GM12892 (cell line): ENCODE results near the gene NDRG4. TPM values are rescaled to one million over a fixed set of nuclear protein-coding genes. Genes with fewer than 3 reads are reported as not detected.

Experiments used
- DNase-seq: peaks from one replicate; pipeline ENCODE4 v3.0.0; 2011; ENCODE audit not compliant: insufficient read length
- FAIRE-seq: peaks from 2 replicates; lab custom pipeline; 2011; peaks lifted over from hg19 to GRCh38; lab: Jason Lieb, UNC
- POLR2A ChIP-seq: IDR thresholded peaks from 2 replicates; pipeline ENCODE4 v1.6.1; 2011; ENCODE audit warnings: low read depth, low read length, control low read depth
- POLR2AphosphoS5 ChIP-seq: IDR thresholded peaks from 2 replicates; pipeline ENCODE4 v1.6.1; 2011; ENCODE audit warnings: low read depth, low read length, control low read depth
- TAF1 ChIP-seq: IDR thresholded peaks from 2 replicates; pipeline ENCODE4 v1.6.1; 2011; ENCODE audit warnings: low read depth, mild to moderate bottlenecking, control low read depth, low read length, borderline replicate concordance
- polyA plus RNA-seq: library from polyadenylated mRNA; unstranded; fragments of >200 nt; gene quantifications from one replicate; pipeline ENCODE4 v1.2.1, GENCODE V29; 2012; ENCODE audit warnings: missing spikeins, inconsistent platforms; ENCODE audit not compliant: missing spikeins

Gene NDRG4, protein sequence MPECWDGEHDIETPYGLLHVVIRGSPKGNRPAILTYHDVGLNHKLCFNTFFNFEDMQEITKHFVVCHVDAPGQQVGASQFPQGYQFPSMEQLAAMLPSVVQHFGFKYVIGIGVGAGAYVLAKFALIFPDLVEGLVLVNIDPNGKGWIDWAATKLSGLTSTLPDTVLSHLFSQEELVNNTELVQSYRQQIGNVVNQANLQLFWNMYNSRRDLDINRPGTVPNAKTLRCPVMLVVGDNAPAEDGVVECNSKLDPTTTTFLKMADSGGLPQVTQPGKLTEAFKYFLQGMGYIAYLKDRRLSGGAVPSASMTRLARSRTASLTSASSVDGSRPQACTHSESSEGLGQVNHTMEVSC
- polyA plus RNA-seq, result 0.93 TPM

DNA sequence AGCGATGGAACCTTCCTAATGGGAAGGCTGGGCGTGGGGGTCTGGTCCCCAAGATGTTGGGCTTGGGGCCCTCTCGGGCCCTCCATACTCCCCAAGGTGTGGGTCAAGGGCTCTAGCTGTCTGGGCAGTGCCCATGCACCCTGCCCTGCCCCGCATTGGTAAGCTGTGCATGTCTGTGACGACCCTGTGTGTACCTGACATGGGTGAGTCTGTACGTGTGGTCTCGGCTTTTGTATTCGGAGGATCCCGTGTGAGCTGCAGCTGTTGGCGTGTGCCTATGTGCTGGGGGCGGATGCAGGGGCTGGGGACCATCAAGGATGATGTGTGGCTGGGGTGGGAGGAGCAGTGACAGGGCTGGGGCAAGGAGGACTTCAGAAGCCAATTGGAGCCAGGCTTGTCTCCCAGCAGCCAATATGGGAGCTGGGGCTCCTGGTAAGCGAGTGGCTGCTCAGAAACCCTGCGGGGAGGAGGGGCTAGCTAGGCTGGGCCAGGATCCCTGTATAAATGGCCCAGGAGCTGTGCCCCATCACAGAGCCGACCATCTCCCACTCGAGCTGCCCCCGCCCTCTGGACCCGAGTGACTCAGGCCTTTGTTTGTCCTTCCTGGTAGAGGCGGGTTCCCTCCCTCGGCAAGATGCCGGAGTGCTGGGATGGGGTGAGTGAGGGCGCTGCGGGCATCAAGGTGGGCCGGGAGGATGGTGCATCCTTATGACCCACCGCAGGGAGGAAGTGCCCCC is at the start of gene NDRG4:
Gene NDRG4 (plus strand): TSS at position 529 of the 737 bp plus-strand sequence. CDS start 106 bp downstream, at position 635.
- no peak for TF ChIP-seq POLR2A
- TF ChIP-seq TAF1, result no peak
- no peak for TF ChIP-seq POLR2AphosphoS5
- DNase-seq (peak; percentile 69), FAIRE-seq (peak; percentile 73)

DNA sequence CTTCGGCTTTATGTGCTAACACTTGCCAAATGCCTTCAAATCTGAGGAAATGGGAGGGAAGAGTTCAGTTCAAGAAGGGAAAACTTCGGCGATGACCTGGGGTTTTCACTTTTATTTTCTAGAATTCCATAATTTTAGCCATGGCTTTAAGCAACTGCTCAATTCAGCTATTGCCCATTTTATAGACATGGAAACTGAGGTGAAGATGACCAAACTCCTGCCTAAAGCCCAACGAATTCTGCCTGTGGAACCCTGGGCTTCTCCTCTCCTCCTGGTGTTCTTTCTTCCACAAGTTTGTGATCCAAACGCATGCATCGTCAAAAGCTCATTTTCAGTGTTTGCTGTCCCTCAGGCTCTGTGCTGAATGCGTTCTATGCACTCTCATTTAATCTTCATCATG is 49.4 kb upstream of the NDRG4 start:
- FAIRE-seq, result no peak
- DNase-seq, result no peak
- no peak for TF ChIP-seq POLR2AphosphoS5
- no peak for TF ChIP-seq TAF1
- TF ChIP-seq POLR2A, result no peak

DNA sequence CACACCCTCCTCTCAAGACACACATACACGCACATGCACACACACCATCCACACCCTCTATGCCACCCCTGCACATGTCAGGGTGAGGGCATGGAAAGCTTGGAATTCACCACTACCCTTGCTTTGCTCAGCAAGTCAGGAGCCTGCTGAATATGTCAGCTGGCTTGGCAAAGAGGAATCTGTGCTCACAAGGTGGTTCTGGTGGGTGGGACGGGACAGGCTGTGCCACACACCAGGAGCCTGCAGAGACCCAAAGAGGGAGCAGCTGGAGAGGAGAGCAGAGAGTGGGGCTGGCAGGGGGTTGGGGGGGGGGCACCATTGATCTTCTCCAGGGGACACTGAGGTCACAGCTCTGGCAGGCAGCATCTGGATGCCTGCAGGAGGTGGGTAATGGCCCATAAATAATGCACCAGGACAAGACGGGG is 48.7 kb upstream of the NDRG4 start:
- TF ChIP-seq POLR2A (no peak), TAF1 (no peak), POLR2AphosphoS5 (no peak)
- no peak for FAIRE-seq

DNA sequence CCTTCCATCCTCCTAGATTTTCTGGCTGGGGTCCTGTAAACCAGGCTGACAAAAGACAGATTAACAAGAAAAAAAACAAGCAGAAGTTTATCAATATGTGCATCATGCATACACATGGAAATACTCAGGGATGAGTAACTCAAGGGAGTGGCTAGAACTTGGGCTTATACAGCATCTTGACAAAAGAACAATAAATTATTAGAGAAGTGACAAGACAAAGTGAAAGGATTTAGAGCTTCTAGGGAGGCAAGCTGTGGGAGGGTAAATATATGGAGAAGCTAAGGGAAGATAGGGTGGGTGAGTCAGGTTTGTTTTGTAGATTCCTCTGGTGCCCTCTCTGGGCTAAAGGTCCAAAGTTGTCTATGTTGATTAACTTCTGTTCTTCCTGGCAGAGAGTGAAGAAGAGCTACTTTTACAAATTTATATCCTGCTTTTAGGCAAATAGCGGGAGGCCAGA is 48.0 kb upstream of the NDRG4 start:
- TF ChIP-seq POLR2AphosphoS5 (no peak), TAF1 (no peak), POLR2A (no peak)
- DNase-seq, result no peak
- no peak for FAIRE-seq

More for the DNA sequence above, 48.7 kb upstream of the NDRG4 start:
- DNase-seq, result no peak

DNA sequence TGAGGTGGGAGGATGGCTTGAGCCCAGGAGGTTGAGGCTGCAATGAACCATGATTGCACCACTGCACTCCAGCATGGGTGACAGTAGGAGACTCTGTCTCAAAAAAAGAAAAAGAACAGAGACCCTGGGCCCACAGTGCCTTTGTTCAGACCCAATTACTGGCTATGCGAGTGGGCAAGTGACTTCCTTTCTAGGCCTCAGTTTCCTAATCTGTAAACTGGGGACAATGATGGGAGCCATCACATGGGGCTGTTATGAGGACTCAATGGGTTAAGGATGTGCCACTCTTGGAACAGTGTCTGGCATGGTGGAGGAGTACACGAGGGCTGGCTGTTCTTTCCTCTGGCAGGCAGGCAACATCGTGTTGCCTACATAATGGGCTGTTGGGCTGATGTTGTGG is 47.3 kb upstream of the NDRG4 start:
- TF ChIP-seq TAF1 (no peak), POLR2AphosphoS5 (no peak), POLR2A (no peak)
- no peak for DNase-seq
- no peak for FAIRE-seq

DNA sequence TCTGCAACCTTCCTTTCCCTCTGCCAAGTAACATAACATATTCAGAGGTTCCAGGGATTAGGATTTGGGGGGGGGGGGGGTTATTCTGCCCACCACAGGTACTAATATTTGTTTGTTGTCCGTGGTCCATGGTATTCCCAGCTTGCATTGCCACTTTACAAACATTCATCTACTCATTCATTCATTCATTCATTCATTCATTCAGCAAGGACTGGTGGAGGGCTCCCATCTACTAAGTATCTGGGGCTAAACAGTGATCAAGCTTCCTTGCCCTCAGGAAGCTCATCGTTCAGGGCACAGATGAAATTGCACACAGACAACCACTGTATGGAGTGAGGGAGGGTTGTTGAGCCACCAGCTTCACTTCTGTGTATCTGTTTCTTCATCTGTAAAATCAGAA is 45.8 kb upstream of the NDRG4 start:
- no peak for TF ChIP-seq POLR2A
- TF ChIP-seq TAF1, result no peak
- no peak for TF ChIP-seq POLR2AphosphoS5
- FAIRE-seq (no peak), DNase-seq (no peak)

DNA sequence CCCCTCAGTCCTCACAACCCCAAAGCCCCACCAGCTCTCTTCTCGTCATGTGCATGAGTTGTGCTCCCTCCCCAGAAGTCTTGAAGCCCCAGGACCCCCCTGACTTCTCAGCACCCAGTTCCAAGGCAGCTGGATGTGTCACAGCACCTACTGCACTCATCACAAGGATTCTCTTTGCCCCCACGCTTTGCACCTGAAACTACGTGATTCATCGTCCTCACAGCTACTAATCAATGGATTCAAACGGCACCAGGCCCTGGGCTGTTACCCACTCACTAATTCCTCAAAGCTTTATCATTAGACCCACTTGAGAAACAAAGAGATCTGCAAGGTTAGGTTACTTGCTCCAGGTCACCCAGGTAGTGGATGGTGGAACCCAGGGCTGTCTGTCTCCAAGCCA is 45.1 kb upstream of the NDRG4 start:
- DNase-seq (no peak), FAIRE-seq (no peak)
- TF ChIP-seq POLR2A (no peak), POLR2AphosphoS5 (no peak), TAF1 (no peak)

DNA sequence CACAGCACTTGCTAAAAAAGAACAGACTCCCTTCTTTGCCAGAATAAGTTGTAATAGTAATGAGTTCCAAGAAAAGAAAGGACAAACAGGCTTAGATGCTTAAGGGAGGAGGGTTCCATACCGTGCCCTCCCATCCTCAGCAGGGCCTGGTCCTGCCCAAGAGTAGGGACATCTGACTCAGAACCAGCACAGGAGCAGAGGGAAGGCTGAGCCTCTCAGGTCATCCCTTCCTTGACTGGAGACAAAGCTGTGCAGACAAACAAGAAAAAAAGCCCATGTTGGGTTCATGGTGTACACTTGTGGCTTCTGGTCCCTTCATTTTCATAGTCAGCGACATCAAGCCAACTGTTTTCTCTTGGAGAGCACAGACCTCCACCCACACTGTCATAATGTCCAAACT is 44.2 kb upstream of the NDRG4 start:
- no peak for DNase-seq
- TF ChIP-seq TAF1, result no peak
- TF ChIP-seq POLR2A, result no peak
- no peak for TF ChIP-seq POLR2AphosphoS5
- no peak for FAIRE-seq

DNA sequence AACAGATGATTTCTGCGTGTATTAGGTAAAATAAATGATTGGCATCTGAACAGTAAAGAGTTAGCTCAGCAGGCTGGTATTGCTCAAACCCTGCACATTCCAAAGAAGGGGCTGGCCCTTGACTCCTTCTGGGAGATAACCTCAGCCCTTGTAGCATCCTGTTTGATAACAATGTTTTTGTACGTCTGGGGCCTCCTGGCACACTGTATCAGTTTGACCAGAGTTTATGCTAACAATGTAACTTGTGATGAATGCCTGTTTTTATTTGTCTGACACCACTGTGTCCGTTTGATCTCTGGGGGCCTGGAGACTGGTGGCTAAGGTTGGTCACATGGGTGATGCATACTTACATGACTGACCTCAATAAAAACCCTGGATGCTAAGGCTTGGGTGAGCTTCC is 43.8 kb upstream of the NDRG4 start:
- DNase-seq, result no peak
- no peak for TF ChIP-seq POLR2AphosphoS5
- TF ChIP-seq POLR2A, result no peak
- TF ChIP-seq TAF1, result no peak
- FAIRE-seq, result no peak

DNA sequence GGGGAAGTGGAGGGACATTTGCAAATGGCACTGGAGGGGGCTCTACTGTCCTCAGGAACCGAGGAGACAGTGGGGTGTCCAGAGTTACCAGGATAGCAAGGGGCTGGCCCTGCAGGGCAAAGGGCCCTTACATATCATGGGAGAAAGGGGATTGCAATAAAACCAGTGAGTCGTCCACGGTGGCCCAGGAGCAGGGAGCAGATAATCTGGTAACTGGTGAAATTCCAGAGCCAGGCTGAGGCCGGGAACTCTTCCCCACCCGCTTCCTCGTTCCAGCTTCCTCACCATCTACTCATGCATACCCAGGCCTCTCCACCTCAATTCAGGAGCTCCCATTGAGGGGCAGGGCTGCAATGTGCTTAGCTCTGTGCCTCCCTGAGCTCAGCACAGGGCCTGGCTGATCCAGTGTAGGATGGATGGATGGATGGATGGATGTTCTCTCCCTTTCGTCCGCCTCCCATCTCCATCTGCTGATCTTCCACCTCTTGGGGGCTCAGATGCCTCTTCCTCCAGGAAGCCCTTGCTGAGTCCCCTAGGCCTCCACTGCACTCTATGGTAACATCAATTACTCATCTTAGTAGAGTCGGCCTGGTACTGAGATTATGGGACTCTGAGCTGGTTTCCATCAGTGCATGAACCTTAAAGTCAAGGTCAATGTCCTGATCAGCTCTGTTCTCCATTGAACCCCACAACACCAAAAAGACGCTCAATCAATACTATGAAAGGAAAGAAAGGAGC is 41.2 kb upstream of the NDRG4 start:
- DNase-seq, result no peak
- no peak for TF ChIP-seq TAF1
- TF ChIP-seq POLR2A, result no peak
- no peak for TF ChIP-seq POLR2AphosphoS5
- no peak for FAIRE-seq
